GM06990 (cell line): Measurements from ENCODE around the gene TK1.

Experiments
- DNase-seq: peaks from one replicate; pipeline ENCODE4 v3.0.0-alpha.2; 2011; ENCODE audit not compliant: insufficient read length; ENCODE audit errors: extremely low read depth
- H3K27me3 ChIP-seq: replicated peaks from 2 replicates; pipeline ENCODE4 v1.6.0; 2011; ENCODE audit warnings: low read length; ENCODE audit not compliant: control insufficient read depth, insufficient read depth
- H3K36me3 ChIP-seq: 2 replicates; pipeline ENCODE4 v1.5.1; 2011; ENCODE audit warnings: low read length; ENCODE audit not compliant: control insufficient read depth, insufficient read depth
- H3K4me3 ChIP-seq: replicated peaks from 2 replicates; pipeline ENCODE4 v1.5.1; 2011; ENCODE audit warnings: low read depth, mild to moderate bottlenecking, control low read depth, low read length
- CTCF ChIP-seq: IDR thresholded peaks from 2 replicates; pipeline ENCODE4 v1.5.1; 2011; ENCODE audit warnings: low read length, control low read depth, mild to moderate bottlenecking, inconsistent platforms; ENCODE audit not compliant: insufficient read depth, poor library complexity, severe bottlenecking

Gene TK1

GRCh38 chr17:78166416-78166815 lies 20.4 kb downstream of the TK1 start:
- no peak for TF ChIP-seq CTCF
- no peaks in the 10 kb centered on the region for H3K27me3 ChIP-seq

GRCh38 chr17:78164748-78165607 lies 21.9 kb downstream of the TK1 start:
- no peak for DNase-seq
- peaks cover 5% of the 10 kb centered on the region for H3K36me3 ChIP-seq
- no peak for TF ChIP-seq CTCF
- no peaks in the 10 kb centered on the region for H3K27me3 ChIP-seq
- H3K4me3 ChIP-seq: no peak overlapping the region

More at GRCh38 chr17:78166416-78166815, 20.4 kb downstream of the TK1 start:
- Histone ChIP-seq H3K4me3 (no peak overlapping the region), H3K36me3 (peaks cover 14% of the 10 kb centered on the region)
- DNase-seq: no peak

- Histone ChIP-seq H3K36me3 (no peaks in the 10 kb centered on the region; the same call in 1 of the 2 replicates), H3K27me3 (no peaks in the 10 kb centered on the region), H3K4me3 (no peak overlapping the region)
- no peak for DNase-seq
- TF ChIP-seq CTCF: no peak
Measured at GRCh38 chr17:78163881-78164747, 22.7 kb downstream of the TK1 start.

- no peak for TF ChIP-seq CTCF
- Histone ChIP-seq H3K36me3 (no peaks in the 10 kb centered on the region), H3K4me3 (no peak overlapping the region; the same call in 1 of the 2 replicates), H3K27me3 (no peaks in the 10 kb centered on the region)
- DNase-seq: no peak
Measured at GRCh38 chr17:78159575-78160158, 27.2 kb downstream of the TK1 start.

DNA sequence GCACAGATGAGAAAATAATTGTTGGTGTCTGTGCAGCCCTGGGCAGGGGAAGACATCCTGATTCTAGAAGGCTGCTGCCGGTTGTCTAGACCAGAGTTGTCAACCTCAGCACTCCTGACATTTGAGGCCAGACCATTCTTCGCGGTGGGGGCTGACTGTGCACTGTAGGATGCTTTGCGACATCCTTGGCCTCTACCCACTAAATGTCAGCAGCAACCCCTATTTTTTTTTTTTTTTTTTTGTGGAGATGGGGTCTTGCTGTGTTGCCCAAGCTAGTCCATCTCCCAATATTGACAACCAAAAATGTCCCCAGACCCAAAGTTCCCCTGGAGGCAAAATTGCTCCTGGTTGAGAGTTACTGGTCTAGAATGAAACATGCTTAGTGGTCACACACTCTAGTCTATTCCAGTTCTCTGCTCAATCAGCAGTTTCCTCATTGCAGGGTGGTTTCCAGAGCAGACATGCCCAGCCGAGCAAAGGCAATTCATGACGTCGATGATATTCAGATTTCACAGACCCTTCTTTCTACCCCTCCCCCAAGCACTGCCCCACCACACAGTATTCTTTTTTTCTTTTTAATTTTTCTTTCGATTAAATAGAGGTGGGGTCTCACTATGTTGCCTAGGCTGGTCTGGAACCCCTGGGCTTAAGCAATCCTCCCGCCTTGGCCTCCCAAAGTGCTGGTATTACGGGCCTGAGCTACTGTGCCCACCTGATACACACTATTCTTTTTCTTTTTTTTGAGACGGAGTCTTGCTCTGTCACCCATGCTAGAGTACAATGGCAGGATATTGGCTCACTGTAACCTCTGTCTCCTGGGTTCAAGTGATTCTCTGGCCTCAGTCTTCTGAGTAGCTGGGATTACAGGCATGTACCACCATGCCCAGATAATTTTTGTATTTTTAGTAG lies 31.7 kb downstream of the TK1 start:
- Histone ChIP-seq H3K27me3 (no peaks in the 10 kb centered on the region), H3K36me3 (no peaks in the 10 kb centered on the region), H3K4me3 (no peak overlapping the region)
- peak; percentile 81 for DNase-seq
- TF ChIP-seq CTCF: no peak
